ENCODE results near the gene SUMO4. TPM values are rescaled to one million over a fixed set of nuclear protein-coding genes. Genes with fewer than 3 reads are reported as not detected.

The SUMO4 gene
- total and polyA plus RNA-seq, 2 of the 8 experiments (the other 6 are each of a cell fraction or from before 2014, with no cell fraction given): 0.09 to 1.3 TPM

GRCh38 chr6:149419696-149420404 lies 19.8 kb downstream of the SUMO4 start:
- Histone ChIP-seq H3K27ac (ENCODE audit: low read depth, low read length) (no peak overlapping the region), H2BK20ac (ENCODE audit: low read length) (no peak overlapping the region), H3K4me2 (ENCODE audit: insufficient read depth in 1 of 2, low read depth in 2 of 2, low read length in 2 of 2) (no peak overlapping the region), H3K4me3 (ENCODE audit: extremely low read depth in 1 of 4, insufficient read depth in 2 of 4, low read depth in 3 of 4, low read length in 4 of 4) (no peak overlapping the region), H3K4me1 (replicated peaks in 1 of 4; ENCODE audit: control insufficient read depth in 3 of 4, insufficient read depth in 4 of 4, low read length in 3 of 4) (peaks cover 3 to 6% (median 4%) of the 10 kb centered on the region in 4 experiments; a peak in 6 of 7 replicates), H3K36me3 (ENCODE audit: control insufficient read depth in 2 of 4, insufficient read depth in 4 of 4, low read length in 3 of 4) (no peaks in the 10 kb centered on the region), H4K91ac (replicated peaks; ENCODE audit: insufficient read length, low read length) (no peak overlapping the region), H4K5ac (ENCODE audit: insufficient read length, low read depth, low read length) (no peak overlapping the region), H2BK5ac (ENCODE audit: low read depth, low read length) (no peak overlapping the region), H4K20me1 (replicated peaks in 1 of 2; ENCODE audit: control insufficient read depth in 1 of 2, insufficient read depth in 2 of 2, low read length in 2 of 2) (no peaks in the 10 kb centered on the region), H3K56ac (replicated peaks; ENCODE audit: insufficient read length, low read depth, low read length) (no peak overlapping the region), H2BK15ac (ENCODE audit: low read length) (no peak overlapping the region), H2AK5ac (ENCODE audit: low read depth, low read length) (no peak overlapping the region), H3K23me2 (ENCODE audit: low read depth, low read length) (no peaks in the 10 kb centered on the region), H3K23ac (ENCODE audit: insufficient read length) (no peak overlapping the region), H4K8ac (ENCODE audit: extremely low read depth, insufficient read depth, low read length) (no peak overlapping the region), H3K27me3 (replicated peaks in 1 of 4; ENCODE audit: control insufficient read depth in 3 of 4, extremely low read depth in 1 of 4, insufficient read depth in 3 of 4, low read length in 3 of 4) (no peaks in the 10 kb centered on the region), H3K18ac (ENCODE audit: extremely low read depth, low read length) (no peak overlapping the region), H2BK120ac (replicated peaks; ENCODE audit: low read depth, low read length) (no peak overlapping the region), H3K9me3 (ENCODE audit: insufficient read depth in 2 of 2, low read depth in 1 of 2, low read length in 1 of 2) (no peaks in the 10 kb centered on the region), H3K79me2 (ENCODE audit: control insufficient read depth in 1 of 2, insufficient read depth in 2 of 2, low read length in 2 of 2) (no peaks in the 10 kb centered on the region), H3K9ac (replicated peaks in 1 of 4; ENCODE audit: extremely low read depth in 1 of 4, low read depth in 3 of 4, low read length in 3 of 4) (no peak overlapping the region), H3K4ac (replicated peaks; ENCODE audit: insufficient read length, low read depth, low read length) (no peak overlapping the region), H3K79me1 (ENCODE audit: low read depth, low read length) (no peaks in the 10 kb centered on the region), H2AFZ (ENCODE audit: low read length) (no peak overlapping the region), H2BK12ac (ENCODE audit: low read depth, low read length) (no peak overlapping the region), H3K14ac (ENCODE audit: insufficient read length) (no peak overlapping the region)
- CTCF ChIA-PET (ENCODE audit: partially characterized antibody): interaction anchor here (0.8 to 2.2 kb wide), 10 partner anchors 9 to 230 kb away, joined by 3 to 16 read pairs (median 4); no protein-coding TSS in a partner anchor
- POLR2A ChIA-PET (ENCODE audit: partially characterized antibody): interaction anchor here (1.5 kb wide), 1 partner anchor 10 kb away, joined by 3 read pairs; no protein-coding TSS in a partner anchor
- TF ChIP-seq TAF7 (optimal IDR thresholded peaks at IDR 0.05; ENCODE audit: borderline replicate concordance, low read depth, low read length) (no peak), PHF8 (conservative IDR thresholded peaks at IDR 0.05; ENCODE audit: low read depth, low read length) (no peak), ZNF274 (IDR thresholded peaks at IDR 0.05; ENCODE audit: borderline replicate concordance, extremely low read depth, low read length) (no peak), MAFK (IDR thresholded peaks at IDR 0.05; ENCODE audit: low read depth, low read length) (no peak), SP2 (IDR thresholded peaks at IDR 0.05; ENCODE audit: low read length) (no peak), CBX5 (IDR thresholded peaks at IDR 0.05; ENCODE audit: low read depth, low read length) (no peak), CREB1 (IDR thresholded peaks at IDR 0.05) (no peak), SP4 (IDR thresholded peaks at IDR 0.05; ENCODE audit: low read length) (no peak)
- no peak for FAIRE-seq
- no peak for DNase-seq (ENCODE audit: low read depth in 1 of 2, low spot score in 2 of 2)
- 92% methylated on average over 13 of the region's 13 CpGs; no CpG with 5 or more reads in 1 of the 2 experiments for WGBS, 2 experiments (ENCODE audit: extremely low coverage in 1 of 2, insufficient coverage in 1 of 2, insufficient read length in 1 of 2, insufficient replicate concordance in 2 of 2, low coverage in 1 of 2, low lambda C conversion rate in 2 of 2, missing lambda C conversion rate in 1 of 2)

All from H1 (cell line).